HCT116 (cell line): Measurements from ENCODE around the gene TUBB1.

ENCODE experiments used
- EZH2phosphoT487 ChIP-seq: fragments of 200-600 bp; IDR thresholded peaks from 2 replicates; pipeline ENCODE4 v1.6.1; 2018; ENCODE audit warnings: antibody characterized with exemption, borderline replicate concordance
- JUND ChIP-seq: IDR thresholded peaks from 2 replicates; pipeline ENCODE4 v1.6.1; 2012
- POLR2A ChIP-seq: IDR thresholded peaks from 2 replicates; pipeline ENCODE4 v1.7.0; 2011; ENCODE audit warnings: borderline replicate concordance; ENCODE audit not compliant: insufficient read depth, insufficient read length; ENCODE audit errors: extremely low read depth
- POLR2AphosphoS5 ChIP-seq: IDR thresholded peaks from 2 replicates; pipeline ENCODE4 v1.6.1; 2011; ENCODE audit warnings: mild to moderate bottlenecking, low read depth, low read length, moderate library complexity
- SP1 ChIP-seq: IDR thresholded peaks from 2 replicates; pipeline ENCODE4 v1.6.1; 2012; ENCODE audit warnings: low read depth
- TF ChIP-seq, protein P1 (sequence below), 3 experiments: fragments of 200-600 bp in 1 of 3; sonication (generic) in 1 of 3; IDR thresholded peaks in 2 of 3; conservative IDR thresholded peaks in 1 of 3; 2 replicates each; pipeline ENCODE4 v1.5.1; 2012 to 2017; ENCODE audit warnings: low read depth in 2 of 3, low read length in 2 of 3, antibody characterized with exemption in 1 of 3, borderline replicate concordance in 1 of 3, control low read depth in 1 of 3, mild to moderate bottlenecking in 1 of 3, mixed read lengths in 1 of 3, mixed run types in 1 of 3, moderate library complexity in 1 of 3; ENCODE audit not compliant: insufficient read depth in 1 of 3
- TF ChIP-seq, protein P2 (sequence below): IDR thresholded peaks from 2 replicates; pipeline ENCODE4 v1.6.1; 2012; ENCODE audit warnings: low read depth

DNA sequence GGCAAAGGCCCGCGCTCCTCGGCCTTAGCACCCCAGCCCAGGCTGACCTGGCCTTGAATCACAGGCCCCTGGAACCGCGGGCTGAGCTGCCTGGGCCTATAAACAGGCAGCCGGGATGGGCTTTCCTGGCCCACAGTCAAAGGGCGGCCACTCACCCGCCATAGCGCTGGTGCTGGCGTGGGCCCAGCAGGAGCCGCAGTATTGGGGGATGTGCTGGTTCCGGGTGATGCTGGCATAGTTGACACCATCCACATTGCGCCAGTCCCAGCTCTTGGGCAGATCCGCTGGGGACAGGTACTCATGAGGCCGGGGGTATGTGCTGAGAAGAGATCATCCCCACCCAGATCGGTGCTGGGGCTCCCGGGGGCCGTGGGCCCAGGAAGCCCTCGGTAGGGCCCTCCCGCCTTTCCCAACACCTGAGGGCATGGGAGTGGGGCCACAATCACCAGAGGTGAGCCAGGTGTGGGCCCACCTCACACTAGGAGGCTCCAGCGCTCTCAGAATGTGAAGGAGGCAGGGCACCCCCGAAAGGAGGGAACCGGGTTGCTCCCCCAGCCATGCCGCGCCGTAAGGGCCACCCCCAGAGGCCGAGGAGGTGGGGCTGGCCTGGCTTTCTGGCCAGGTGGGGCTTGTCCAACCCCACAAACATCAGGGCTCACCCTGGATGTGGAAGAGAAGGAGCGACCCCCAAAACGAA lies 12.9 kb upstream of the TUBB1 start:
- TF ChIP-seq POLR2A (no peak), SP1 (no peak), EZH2phosphoT487 (no peak), POLR2AphosphoS5 (no peak), JUND (no peak)
- TF ChIP-seq, protein P1, sequence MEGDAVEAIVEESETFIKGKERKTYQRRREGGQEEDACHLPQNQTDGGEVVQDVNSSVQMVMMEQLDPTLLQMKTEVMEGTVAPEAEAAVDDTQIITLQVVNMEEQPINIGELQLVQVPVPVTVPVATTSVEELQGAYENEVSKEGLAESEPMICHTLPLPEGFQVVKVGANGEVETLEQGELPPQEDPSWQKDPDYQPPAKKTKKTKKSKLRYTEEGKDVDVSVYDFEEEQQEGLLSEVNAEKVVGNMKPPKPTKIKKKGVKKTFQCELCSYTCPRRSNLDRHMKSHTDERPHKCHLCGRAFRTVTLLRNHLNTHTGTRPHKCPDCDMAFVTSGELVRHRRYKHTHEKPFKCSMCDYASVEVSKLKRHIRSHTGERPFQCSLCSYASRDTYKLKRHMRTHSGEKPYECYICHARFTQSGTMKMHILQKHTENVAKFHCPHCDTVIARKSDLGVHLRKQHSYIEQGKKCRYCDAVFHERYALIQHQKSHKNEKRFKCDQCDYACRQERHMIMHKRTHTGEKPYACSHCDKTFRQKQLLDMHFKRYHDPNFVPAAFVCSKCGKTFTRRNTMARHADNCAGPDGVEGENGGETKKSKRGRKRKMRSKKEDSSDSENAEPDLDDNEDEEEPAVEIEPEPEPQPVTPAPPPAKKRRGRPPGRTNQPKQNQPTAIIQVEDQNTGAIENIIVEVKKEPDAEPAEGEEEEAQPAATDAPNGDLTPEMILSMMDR (IDR thresholded peaks at IDR 0.05 in 2 of 3, conservative IDR thresholded peaks at IDR 0.05 in 1 of 3; ENCODE audit: borderline replicate concordance in 1 of 3, insufficient read depth in 1 of 3, low read depth in 2 of 3, low read length in 2 of 3) = no peak
- TF ChIP-seq, protein P2, sequence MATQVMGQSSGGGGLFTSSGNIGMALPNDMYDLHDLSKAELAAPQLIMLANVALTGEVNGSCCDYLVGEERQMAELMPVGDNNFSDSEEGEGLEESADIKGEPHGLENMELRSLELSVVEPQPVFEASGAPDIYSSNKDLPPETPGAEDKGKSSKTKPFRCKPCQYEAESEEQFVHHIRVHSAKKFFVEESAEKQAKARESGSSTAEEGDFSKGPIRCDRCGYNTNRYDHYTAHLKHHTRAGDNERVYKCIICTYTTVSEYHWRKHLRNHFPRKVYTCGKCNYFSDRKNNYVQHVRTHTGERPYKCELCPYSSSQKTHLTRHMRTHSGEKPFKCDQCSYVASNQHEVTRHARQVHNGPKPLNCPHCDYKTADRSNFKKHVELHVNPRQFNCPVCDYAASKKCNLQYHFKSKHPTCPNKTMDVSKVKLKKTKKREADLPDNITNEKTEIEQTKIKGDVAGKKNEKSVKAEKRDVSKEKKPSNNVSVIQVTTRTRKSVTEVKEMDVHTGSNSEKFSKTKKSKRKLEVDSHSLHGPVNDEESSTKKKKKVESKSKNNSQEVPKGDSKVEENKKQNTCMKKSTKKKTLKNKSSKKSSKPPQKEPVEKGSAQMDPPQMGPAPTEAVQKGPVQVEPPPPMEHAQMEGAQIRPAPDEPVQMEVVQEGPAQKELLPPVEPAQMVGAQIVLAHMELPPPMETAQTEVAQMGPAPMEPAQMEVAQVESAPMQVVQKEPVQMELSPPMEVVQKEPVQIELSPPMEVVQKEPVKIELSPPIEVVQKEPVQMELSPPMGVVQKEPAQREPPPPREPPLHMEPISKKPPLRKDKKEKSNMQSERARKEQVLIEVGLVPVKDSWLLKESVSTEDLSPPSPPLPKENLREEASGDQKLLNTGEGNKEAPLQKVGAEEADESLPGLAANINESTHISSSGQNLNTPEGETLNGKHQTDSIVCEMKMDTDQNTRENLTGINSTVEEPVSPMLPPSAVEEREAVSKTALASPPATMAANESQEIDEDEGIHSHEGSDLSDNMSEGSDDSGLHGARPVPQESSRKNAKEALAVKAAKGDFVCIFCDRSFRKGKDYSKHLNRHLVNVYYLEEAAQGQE = no peak
